Lower leg skin (tissue), 4 donors: ENCODE measurements around the gene RNF213. TPM values are rescaled to one million over a fixed set of nuclear protein-coding genes. Genes with fewer than 3 reads are reported as not detected.

Experiments used
- DNase-seq, 2 donors: peaks; one replicate each; pipeline ENCODE4 v3.0.0-alpha.2; 2019; ENCODE audit warnings: low spot score in 2 of 2
- H3K4me3 ChIP-seq: fragments of 200-600 bp; sonication (generic); 2 replicates; pipeline ENCODE4 v1.5.1; 2017; ENCODE audit warnings: mild to moderate bottlenecking, low read depth; ENCODE audit not compliant: poor library complexity, severe bottlenecking
- CTCF ChIP-seq, 3 donors: fragments of 450-650 bp; IDR thresholded peaks; one replicate each; pipeline ENCODE4 v1.5.1; 2016; ENCODE audit warnings: antibody characterized with exemption in 3 of 3, mild to moderate bottlenecking in 3 of 3, moderate library complexity in 2 of 3
- POLR2A ChIP-seq, 2 donors: fragments of 450-650 bp; IDR thresholded peaks; one replicate each; pipeline ENCODE4 v1.6.1; 2016 to 2017; ENCODE audit warnings: antibody characterized with exemption in 2 of 2, mild to moderate bottlenecking in 1 of 2, moderate library complexity in 1 of 2
- WGBS, 2 donors: methylation state at CpG; one replicate each; pipeline ENCODE4 v1.1.5; 2018; 5-methylcytosine and 5-hydroxymethylcytosine counted together
- intact Hi-C: fragments of 100-400 bp; cut with DNase I; formaldehyde crosslinking; loops from one replicate; pipeline ENCODE4 v1.15.0; 2023; ENCODE audit warnings: low total_unique reads
- total RNA-seq, 4 donors: library from RNA; depleted of rRNA; stranded (reverse); fragments of >200 nt; gene quantifications; one replicate each; pipeline ENCODE4 v1.1.0, GENCODE V29; 2016

The RNF213 gene
- total RNA-seq, 4 donors from 2014 or later = 48.4 to 103 (median 59.8) TPM

GRCh38 chr17:80413771-80414507 lies 153.3 kb downstream of the RNF213 start:
- no peak for DNase-seq

GRCh38 chr17:80414508-80414802 lies 153.8 kb downstream of the RNF213 start:
- intact Hi-C loops = no loop called here
- peak overlapping the region; percentile 82 for H3K4me3 ChIP-seq
- DNase-seq = no peak
- 0 to 1% methylated on average over 6 to 15 of the region's 15 CpGs for WGBS, 2 donors
- no peak for TF ChIP-seq POLR2A (IDR thresholded peaks at IDR 0.05)
- no peak for TF ChIP-seq CTCF (IDR thresholded peaks at IDR 0.05)

More at GRCh38 chr17:80413771-80414507, 153.3 kb downstream of the RNF213 start:
- intact Hi-C loops = no loop called here
- 41 to 45% methylated on average over 26 of the region's 26 CpGs for WGBS, 2 donors
- no peak overlapping the region for H3K4me3 ChIP-seq
- no peak for TF ChIP-seq POLR2A (IDR thresholded peaks at IDR 0.05)
- no peak for TF ChIP-seq CTCF (IDR thresholded peaks at IDR 0.05)

DNA sequence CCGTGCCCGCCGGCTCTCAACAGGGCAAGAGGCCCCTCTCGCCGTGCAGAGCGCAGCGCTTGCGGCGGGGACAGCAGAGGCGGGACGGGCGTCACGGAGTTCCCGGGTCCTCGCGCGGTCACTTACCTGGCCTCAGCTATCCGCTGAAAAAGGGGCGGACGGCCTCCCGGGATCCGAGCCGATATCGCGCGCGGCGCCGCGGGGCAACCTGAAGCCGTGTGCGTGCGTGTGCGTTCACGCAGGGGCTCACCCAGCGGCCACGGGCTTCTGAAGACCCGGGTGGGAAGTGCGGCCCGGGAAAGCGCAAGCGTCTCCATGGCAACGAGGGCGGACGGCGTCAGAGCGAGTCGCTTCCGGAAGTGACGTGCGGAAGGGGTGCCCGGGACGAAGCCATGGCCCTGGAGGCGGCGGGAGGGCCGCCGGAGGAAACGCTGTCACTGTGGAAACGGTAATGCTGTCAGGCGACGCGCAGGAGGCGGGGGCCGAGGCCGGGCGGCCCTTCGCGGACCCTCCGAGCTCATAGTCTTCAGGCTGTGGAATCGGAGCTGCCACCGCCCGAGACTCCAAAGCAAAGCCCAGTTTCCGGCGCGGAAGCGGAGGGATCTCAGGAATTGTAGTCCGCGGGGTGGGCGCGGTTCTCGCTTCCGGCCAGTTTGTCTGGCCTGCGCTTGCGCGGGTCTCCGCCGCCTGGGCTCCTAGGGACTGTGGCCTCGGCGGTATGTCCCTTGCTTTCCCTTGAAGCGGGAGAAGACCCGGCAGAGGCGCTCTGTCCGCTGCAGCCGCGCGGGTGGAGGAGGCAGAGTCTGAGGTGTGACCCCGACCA lies 154.4 kb downstream of the RNF213 start, which contains the start of gene ENDOV:
Gene ENDOV, plus strand, starts transcription at position 365 of the 823 bp plus-strand sequence. Its CDS starts 28 bp downstream, at position 393.
- TF ChIP-seq CTCF (IDR thresholded peaks at IDR 0.05) (no peak), POLR2A (IDR thresholded peaks at IDR 0.05) (no peak)
- 0% methylated on average over 29 to 59 of the region's 97 CpGs for WGBS, 2 donors
- intact Hi-C loops = no loop called here
- DNase-seq = peak; percentile 87 to 98
- H3K4me3 ChIP-seq = peak within 1 kb of the TSS; percentile 82

- TF ChIP-seq CTCF (IDR thresholded peaks at IDR 0.05) (no peak), POLR2A (IDR thresholded peaks at IDR 0.05) (no peak)
Measured at GRCh38 chr17:80415626-80416137, 155.0 kb downstream of the RNF213 start.

GRCh38 chr17:80416260-80416939 lies 155.7 kb downstream of the RNF213 start:
- no peak for DNase-seq
- no peak overlapping the region for H3K4me3 ChIP-seq
- intact Hi-C loops = no loop called here
- TF ChIP-seq POLR2A (IDR thresholded peaks at IDR 0.05) (no peak), CTCF (IDR thresholded peaks at IDR 0.05) (no peak)
- WGBS, 2 donors = 74 to 77% methylated on average over 7 of the region's 7 CpGs

More at GRCh38 chr17:80415626-80416137, 155.0 kb downstream of the RNF213 start:
- WGBS, 2 donors = 14 to 25% methylated on average over 19 to 27 of the region's 39 CpGs
- H3K4me3 ChIP-seq = peak overlapping the region; percentile 82
- intact Hi-C loops = no loop called here
- no peak for DNase-seq
